BE2C (cell line): Measurements from ENCODE around the gene PSMC1.

ENCODE experiments used
- DNase-seq: peaks from one replicate; pipeline ENCODE4 v3.0.0-alpha.2; 2020
- H3K27me3 ChIP-seq: fragments of 250-450 bp; sonication (Bioruptor Pico); 2 replicates; pipeline ENCODE4 v1.5.1; 2020; ENCODE audit warnings: mild to moderate bottlenecking
- H3K36me3 ChIP-seq: fragments of 250-450 bp; sonication (Bioruptor Pico); 2 replicates; pipeline ENCODE4 v1.5.1; 2020; ENCODE audit warnings: mild to moderate bottlenecking
- H3K4me1 ChIP-seq: fragments of 250-450 bp; sonication (Bioruptor Pico); 2 replicates; pipeline ENCODE4 v1.5.1; 2020
- H3K4me3 ChIP-seq: 2 replicates; pipeline ENCODE4 v1.5.1; 2011; ENCODE audit warnings: low read depth, low read length
- H3K9me3 ChIP-seq: fragments of 250-450 bp; sonication (Bioruptor Pico); 2 replicates; pipeline ENCODE4 v1.5.1; 2020
- TF ChIP-seq, protein P1 (sequence below): IDR thresholded peaks from 2 replicates; pipeline ENCODE4 v1.5.1; 2012; ENCODE audit warnings: mild to moderate bottlenecking, low read depth, low read length

PSMC1 gene

DNA sequence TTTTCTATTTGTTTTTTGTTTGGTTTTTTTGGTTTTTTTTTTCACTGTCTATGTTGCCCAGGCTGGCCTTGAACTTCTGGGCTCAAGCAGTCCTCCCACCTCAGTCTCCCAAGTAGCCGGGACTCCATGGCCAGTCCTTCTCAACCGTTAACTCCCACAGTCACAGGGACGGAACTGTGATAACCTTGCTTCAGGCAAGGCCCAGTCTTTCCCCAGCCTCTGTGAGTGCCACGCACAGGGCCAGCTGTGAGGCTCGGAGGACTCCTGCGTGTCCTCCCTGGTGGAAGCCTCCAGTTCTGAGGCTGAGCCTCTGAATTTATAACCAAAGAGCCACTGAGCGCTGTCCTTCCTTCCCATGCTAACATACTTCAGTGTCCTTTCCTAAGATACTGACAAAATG is 23.7 kb downstream of the PSMC1 start:
- no peaks in the 10 kb centered on the region for H3K9me3 ChIP-seq
- H3K27me3 ChIP-seq = no peaks in the 10 kb centered on the region
- H3K4me3 ChIP-seq = no peak overlapping the region
- H3K4me1 ChIP-seq = no peaks in the 10 kb centered on the region
- TF ChIP-seq, protein P1, sequence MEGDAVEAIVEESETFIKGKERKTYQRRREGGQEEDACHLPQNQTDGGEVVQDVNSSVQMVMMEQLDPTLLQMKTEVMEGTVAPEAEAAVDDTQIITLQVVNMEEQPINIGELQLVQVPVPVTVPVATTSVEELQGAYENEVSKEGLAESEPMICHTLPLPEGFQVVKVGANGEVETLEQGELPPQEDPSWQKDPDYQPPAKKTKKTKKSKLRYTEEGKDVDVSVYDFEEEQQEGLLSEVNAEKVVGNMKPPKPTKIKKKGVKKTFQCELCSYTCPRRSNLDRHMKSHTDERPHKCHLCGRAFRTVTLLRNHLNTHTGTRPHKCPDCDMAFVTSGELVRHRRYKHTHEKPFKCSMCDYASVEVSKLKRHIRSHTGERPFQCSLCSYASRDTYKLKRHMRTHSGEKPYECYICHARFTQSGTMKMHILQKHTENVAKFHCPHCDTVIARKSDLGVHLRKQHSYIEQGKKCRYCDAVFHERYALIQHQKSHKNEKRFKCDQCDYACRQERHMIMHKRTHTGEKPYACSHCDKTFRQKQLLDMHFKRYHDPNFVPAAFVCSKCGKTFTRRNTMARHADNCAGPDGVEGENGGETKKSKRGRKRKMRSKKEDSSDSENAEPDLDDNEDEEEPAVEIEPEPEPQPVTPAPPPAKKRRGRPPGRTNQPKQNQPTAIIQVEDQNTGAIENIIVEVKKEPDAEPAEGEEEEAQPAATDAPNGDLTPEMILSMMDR = no peak
- DNase-seq = no peak
- H3K36me3 ChIP-seq = peaks cover 19% of the 10 kb centered on the region

DNA sequence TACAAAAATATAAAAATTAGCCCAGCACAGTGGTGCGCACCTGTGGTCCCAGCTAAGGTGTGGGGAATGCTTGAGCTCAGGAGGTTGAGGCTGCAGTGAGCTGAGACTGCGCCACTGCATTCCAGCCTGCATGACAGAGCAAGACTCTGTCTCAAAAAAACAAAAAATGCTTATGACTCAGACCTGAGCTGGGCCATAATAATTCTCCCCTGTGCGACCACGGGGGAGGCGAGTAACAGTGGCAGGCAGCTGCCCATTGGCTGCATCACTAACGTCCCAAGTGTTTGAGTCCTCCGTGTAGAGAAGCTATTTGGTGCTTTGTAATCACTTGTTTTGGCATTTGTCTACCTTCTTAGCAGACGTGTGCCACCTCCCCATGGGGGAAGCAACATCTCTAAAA is 24.9 kb downstream of the PSMC1 start:
- no peaks in the 10 kb centered on the region for H3K4me1 ChIP-seq
- H3K36me3 ChIP-seq = peaks cover 20% of the 10 kb centered on the region
- no peaks in the 10 kb centered on the region for H3K27me3 ChIP-seq
- DNase-seq = no peak
- no peaks in the 10 kb centered on the region for H3K9me3 ChIP-seq
- no peak overlapping the region for H3K4me3 ChIP-seq
- TF ChIP-seq, protein P1 = no peak

DNA sequence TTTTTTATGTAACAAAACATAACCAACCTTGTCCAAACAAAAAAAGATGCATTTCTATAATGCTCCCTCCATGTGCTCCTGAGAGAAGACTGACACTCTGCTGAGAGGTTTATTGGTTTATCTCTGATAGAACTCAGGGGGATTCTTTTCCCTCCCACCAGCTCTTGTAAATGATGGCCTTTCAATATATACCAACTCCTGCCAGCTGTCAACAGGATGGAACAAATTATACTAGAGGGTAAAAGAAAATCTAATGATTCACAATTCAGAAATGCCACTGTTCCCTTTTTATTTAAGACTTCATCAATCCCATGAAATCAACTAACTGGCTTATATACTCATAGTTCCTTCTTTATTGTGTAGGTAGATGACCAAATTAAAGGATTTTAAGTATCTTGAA is 25.4 kb downstream of the PSMC1 start:
- no peak overlapping the region for H3K4me3 ChIP-seq
- no peaks in the 10 kb centered on the region for H3K4me1 ChIP-seq
- H3K36me3 ChIP-seq = peaks cover 20% of the 10 kb centered on the region
- H3K9me3 ChIP-seq = no peaks in the 10 kb centered on the region
- H3K27me3 ChIP-seq = no peaks in the 10 kb centered on the region
- TF ChIP-seq, protein P1 = no peak
- no peak for DNase-seq

DNA sequence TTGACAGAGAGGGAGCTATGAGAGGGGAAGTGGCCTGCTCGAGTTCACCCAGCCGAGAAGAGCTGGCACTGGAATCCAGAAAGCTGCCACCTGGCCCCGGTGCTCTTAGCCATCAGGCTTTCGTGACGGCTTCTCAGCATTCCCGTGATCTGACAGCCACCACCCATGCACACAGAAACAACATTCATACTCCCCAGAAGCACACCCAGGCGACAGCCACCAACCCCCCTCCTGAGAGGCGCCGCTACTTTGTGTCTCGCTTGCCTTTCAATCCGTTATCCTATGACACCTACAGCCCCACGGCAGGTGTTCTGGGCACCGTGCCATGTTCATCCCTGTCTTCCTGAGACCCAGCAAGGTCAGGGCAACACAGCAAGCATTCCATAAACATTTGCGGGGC is 31.4 kb downstream of the PSMC1 start:
- DNase-seq = no peak
- Histone ChIP-seq H3K9me3 (no peaks in the 10 kb centered on the region), H3K27me3 (no peaks in the 10 kb centered on the region), H3K4me3 (no peak overlapping the region), H3K36me3 (peaks cover 55% of the 10 kb centered on the region), H3K4me1 (peaks cover 11% of the 10 kb centered on the region)
- TF ChIP-seq, protein P1 = no peak

DNA sequence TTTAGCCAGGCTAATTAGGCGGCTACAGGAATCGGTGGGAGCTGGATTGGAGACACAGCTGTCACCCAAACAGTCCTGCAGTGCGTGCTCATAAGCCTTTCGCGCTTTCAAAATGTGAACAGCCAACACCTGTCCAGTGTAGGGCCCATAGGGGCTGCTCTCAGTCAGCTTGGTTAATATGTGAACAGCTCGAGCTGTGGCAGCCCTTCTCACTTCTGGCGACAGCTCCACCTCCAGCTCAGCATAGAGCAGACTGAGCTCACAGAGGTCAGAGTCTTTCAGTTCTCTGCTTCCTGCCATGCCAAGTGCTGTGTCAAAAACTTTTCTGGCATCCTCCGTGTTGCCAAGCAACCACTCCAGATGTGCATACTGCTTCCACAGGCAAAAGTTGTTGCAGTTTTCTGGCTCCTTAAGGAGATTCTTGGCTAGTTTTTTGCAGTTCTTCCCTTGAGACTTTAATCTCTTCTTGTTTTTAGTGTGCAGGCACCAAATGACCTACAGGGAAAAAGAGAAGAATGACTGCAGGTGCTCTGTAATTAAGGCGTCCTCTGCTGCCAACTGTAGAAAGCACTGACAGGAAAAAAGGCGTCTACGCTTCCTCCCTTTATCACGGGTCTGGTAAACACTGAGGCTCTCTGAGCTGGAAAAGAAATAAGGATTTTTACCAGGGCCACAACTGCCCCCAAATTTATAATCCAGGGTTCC is 32.5 kb downstream of the PSMC1 start:
- TF ChIP-seq, protein P1 = no peak
- DNase-seq = no peak
- H3K4me1 ChIP-seq = peaks cover 11% of the 10 kb centered on the region
- H3K36me3 ChIP-seq = peaks cover 59% of the 10 kb centered on the region
- no peaks in the 10 kb centered on the region for H3K27me3 ChIP-seq
- H3K9me3 ChIP-seq = no peaks in the 10 kb centered on the region
- H3K4me3 ChIP-seq = no peak overlapping the region

DNA sequence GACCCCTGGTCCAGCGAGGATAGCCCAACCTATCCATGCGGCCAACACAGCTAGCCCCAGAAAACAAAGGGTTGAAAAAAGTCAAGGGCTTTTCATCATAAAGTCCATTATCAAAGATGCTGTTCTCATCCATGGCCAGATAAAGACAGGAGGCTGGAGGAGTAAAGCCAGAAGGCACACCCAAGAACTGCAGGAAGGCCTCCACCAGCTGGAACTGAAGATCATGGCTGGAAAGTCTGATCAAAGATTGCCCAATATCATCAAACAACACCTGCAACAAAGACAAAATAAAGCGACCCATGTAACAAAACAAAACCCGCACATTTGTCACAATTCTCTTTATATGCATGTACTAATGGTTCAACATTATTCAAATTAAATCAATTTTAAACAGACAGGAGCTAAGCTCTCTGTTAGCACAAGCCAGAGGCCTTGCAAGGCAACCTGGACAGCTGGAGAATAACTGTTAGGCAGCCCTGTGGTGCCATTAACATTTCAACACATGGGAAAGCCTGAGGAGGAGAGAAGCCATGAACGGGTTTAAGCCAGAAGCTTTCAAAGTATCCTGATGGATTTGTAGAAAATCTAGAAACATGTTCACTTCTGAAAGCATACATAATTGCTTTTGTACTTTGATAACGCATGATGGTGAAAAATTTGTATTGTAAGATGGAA is 34.1 kb downstream of the PSMC1 start:
- Histone ChIP-seq H3K4me3 (no peak overlapping the region), H3K4me1 (peaks cover 11% of the 10 kb centered on the region), H3K9me3 (no peaks in the 10 kb centered on the region), H3K36me3 (peaks cover 69% of the 10 kb centered on the region), H3K27me3 (no peaks in the 10 kb centered on the region)
- TF ChIP-seq, protein P1 = no peak
- DNase-seq = no peak
